CD4-positive, CD25-positive, alpha-beta regulatory T cell (primary cell): Measurements from ENCODE around the gene APOO. TPM values are rescaled to one million over a fixed set of nuclear protein-coding genes. Genes with fewer than 3 reads are reported as not detected.

Experiments used
- ATAC-seq, 2 donors: fragments of 150-1000 bp; cut with Tn5 transposase; one replicate each; pipeline ENCODE4 v1.10.0; 2021; ENCODE audit warnings: low read depth in 2 of 2, moderate number of reproducible peaks in 2 of 2, moderate library complexity in 1 of 2
- DNase-seq, 3 donors: peaks; one replicate each; pipeline versions ENCODE4 v3.0.0 to v3.0.0-alpha.2; 2012 to 2022; ENCODE audit warnings: mixed read lengths in 1 of 3
- H3K27ac ChIP-seq: one replicate; pipeline ENCODE4 v1.7.0; 2013; ENCODE audit warnings: mild to moderate bottlenecking, low read length; ENCODE audit not compliant: insufficient read depth, poor library complexity, severe bottlenecking
- H3K27me3 ChIP-seq: one replicate; pipeline ENCODE4 v1.7.0; 2013; ENCODE audit warnings: low read length; ENCODE audit not compliant: control insufficient read depth, insufficient read depth
- H3K36me3 ChIP-seq: one replicate; pipeline ENCODE4 v1.7.0; 2013; ENCODE audit warnings: mild to moderate bottlenecking, low read length, moderate library complexity; ENCODE audit not compliant: control insufficient read depth, insufficient read depth
- H3K4me1 ChIP-seq: 2 replicates; pipeline ENCODE4 v1.7.0; 2013; ENCODE audit warnings: mild to moderate bottlenecking, low read length; ENCODE audit not compliant: insufficient read depth, control insufficient read depth, poor library complexity, severe bottlenecking
- H3K4me3 ChIP-seq: one replicate; pipeline ENCODE4 v1.7.0; 2013; ENCODE audit warnings: low read depth, mild to moderate bottlenecking, low read length, moderate library complexity
- H3K9me3 ChIP-seq, 2 experiments: 1 replicate in 1 of 2; 2 replicates in 1 of 2; pipeline ENCODE4 v1.7.0; 2013; ENCODE audit warnings: low read length in 2 of 2, mild to moderate bottlenecking in 1 of 2, moderate library complexity in 1 of 2; ENCODE audit not compliant: control insufficient read depth in 2 of 2
- H3K27ac Mint-ChIP-seq, 3 donors: one replicate each; pipeline ENCODE4 v1.8.0; 2020 to 2022; ENCODE audit warnings: mild to moderate bottlenecking in 3 of 3, mixed read lengths in 3 of 3, moderate library complexity in 2 of 3
- H3K27me3 Mint-ChIP-seq: one replicate; pipeline ENCODE4 v1.8.0; 2022; ENCODE audit warnings: mild to moderate bottlenecking, mixed read lengths
- H3K36me3 Mint-ChIP-seq: one replicate; pipeline ENCODE4 v1.8.0; 2020; ENCODE audit warnings: mixed read lengths
- H3K4me1 Mint-ChIP-seq, 4 donors: one replicate each; pipeline ENCODE4 v1.8.0; 2020 to 2022; ENCODE audit warnings: mixed read lengths in 4 of 4, mild to moderate bottlenecking in 1 of 4
- H3K4me3 Mint-ChIP-seq, 4 donors: one replicate each; pipeline ENCODE4 v1.8.0; 2020 to 2022; ENCODE audit warnings: mild to moderate bottlenecking in 4 of 4, mixed read lengths in 4 of 4, moderate library complexity in 3 of 4
- H3K9me3 Mint-ChIP-seq, 7 donors: one replicate each; pipeline ENCODE4 v1.8.0; 2020 to 2022; ENCODE audit warnings: mixed read lengths in 7 of 7, mild to moderate bottlenecking in 3 of 7, moderate library complexity in 2 of 7
- polyA plus RNA-seq, 4 donors: library from polyadenylated mRNA; unstranded; fragments of 300-500 nt; fragmentation: Illumina TruSeq; gene quantifications; one replicate each; pipeline ENCODE4 v1.2.3, GENCODE V29; 2021
- total RNA-seq: library from RNA; stranded (reverse); gene quantifications from one replicate; pipeline ENCODE4 v1.2.3, GENCODE V29; 2022

The APOO gene
- total and polyA plus RNA-seq, 5 donors from 2014 or later: 13.5 to 20.9 (median 14.4) TPM

DNA sequence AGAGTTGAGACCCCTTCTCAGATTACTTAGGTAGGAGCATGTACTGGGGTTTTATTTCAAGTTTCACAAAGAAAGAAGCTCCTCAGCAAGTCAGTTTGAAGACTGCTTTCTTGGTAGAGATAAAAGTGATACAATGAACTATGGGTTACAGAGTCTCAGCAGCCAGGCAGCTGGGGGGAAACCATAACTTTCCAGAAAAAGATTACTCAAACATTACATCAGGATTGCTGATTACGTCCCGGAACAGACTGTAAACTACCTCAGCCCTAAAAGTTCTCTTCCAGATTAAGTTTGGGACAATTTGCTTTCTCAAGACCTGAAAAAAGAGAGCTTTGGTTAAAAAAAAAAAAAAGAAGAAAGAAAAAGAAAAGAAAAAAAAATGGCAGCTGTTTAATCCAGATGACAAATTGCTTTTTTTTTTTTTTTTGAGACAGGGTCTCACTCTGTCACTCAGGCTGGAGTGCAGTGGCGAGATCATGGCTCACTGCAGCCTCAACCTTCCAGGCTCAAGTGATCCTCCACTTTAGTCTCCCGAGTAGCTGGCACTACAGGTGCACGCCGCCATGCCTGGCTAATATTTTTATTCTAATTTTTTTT, 108.2 kb downstream of the APOO start:
- peaks cover 0 to 1% (median 0%) of the 10 kb centered on the region in 7 donors for H3K9me3 Mint-ChIP-seq
- no peak overlapping the region for H3K4me3 Mint-ChIP-seq
- no peaks in the 10 kb centered on the region for H3K4me1 ChIP-seq
- ATAC-seq (no peak), DNase-seq (no peak)
- H3K27me3 Mint-ChIP-seq: no peaks in the 10 kb centered on the region
- peaks cover 0 to 4% (median 2%) of the 10 kb centered on the region in 4 donors for H3K4me1 Mint-ChIP-seq
- H3K4me3 ChIP-seq: no peak overlapping the region
- no peak overlapping the region for H3K27ac ChIP-seq
- H3K36me3 Mint-ChIP-seq: no peaks in the 10 kb centered on the region
- no peaks in the 10 kb centered on the region for H3K27me3 ChIP-seq
- H3K27ac Mint-ChIP-seq: no peak overlapping the region
- H3K9me3 ChIP-seq: no peaks in the 10 kb centered on the region
- H3K36me3 ChIP-seq: no peaks in the 10 kb centered on the region

DNA sequence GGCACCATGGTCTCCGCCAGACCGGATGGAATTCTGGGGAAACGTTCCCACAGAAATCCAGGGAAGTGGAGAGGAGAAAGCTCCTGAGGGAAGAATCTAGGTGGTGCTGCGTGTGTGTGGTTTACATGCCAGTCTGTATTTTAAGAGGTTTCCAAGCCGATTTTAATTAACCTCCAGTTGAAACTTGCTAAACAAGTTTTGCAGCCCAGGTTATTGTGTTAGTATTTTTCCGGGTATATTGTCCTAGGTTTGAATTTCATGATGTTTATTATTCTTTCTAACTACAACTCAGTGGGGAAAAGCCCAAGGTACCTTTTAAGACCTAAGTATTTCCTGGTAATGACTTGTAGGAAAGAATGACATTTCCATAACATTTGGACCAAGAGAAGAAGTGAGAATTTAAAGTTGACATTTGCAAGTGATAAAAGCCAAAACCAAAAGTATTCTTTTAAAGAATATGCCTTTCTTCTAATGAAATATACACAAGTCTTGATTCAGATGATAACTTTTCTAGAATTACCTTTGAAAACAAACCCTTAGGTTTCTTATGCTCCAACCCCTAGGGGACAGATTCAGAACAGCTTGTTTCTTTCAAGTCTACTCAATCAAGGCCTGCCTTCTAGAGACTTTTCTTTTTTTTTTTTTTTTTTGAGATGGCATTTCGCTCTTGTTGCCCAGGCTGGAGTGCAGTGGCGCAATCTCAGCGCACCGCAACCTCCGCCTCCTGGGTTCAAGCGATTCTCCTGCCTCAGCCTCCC, 110.2 kb downstream of the APOO start:
- Mint-ChIP-seq H3K4me1 (peaks cover 0 to 4% (median under 1%) of the 10 kb centered on the region in 4 donors), H3K27ac (no peak overlapping the region), H3K27me3 (no peaks in the 10 kb centered on the region), H3K9me3 (no peaks in the 10 kb centered on the region), H3K36me3 (no peaks in the 10 kb centered on the region), H3K4me3 (no peak overlapping the region)
- no peaks in the 10 kb centered on the region for H3K36me3 ChIP-seq
- no peaks in the 10 kb centered on the region for H3K9me3 ChIP-seq
- DNase-seq (no peak), ATAC-seq (no peak)
- no peaks in the 10 kb centered on the region for H3K4me1 ChIP-seq
- H3K27me3 ChIP-seq: no peaks in the 10 kb centered on the region
- no peak overlapping the region for H3K27ac ChIP-seq
- H3K4me3 ChIP-seq: no peak overlapping the region

DNA sequence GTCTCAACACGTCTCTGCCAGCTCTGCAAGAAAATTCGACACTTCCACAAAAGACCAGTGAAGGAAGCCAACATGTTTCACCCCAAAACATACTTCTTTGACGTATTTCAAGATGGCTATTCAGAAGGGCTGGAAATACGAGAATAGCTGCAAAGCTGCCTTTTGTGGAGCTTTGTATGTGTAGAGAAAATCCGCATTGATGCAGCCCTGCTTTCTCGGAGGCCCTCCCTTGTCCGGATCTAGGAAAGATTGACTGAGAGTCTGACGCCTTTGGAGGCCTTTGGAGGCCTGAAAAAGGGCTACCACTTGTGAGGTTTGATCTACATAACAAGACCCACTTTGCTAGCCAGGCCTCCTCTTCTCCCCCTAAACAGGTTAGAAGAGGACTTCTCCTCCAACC, 112.5 kb downstream of the APOO start:
- H3K9me3 Mint-ChIP-seq: no peaks in the 10 kb centered on the region
- Histone ChIP-seq H3K4me1 (no peaks in the 10 kb centered on the region), H3K27me3 (no peaks in the 10 kb centered on the region), H3K4me3 (no peak overlapping the region), H3K9me3 (no peaks in the 10 kb centered on the region), H3K36me3 (no peaks in the 10 kb centered on the region), H3K27ac (no peak overlapping the region)
- no peaks in the 10 kb centered on the region for H3K36me3 Mint-ChIP-seq
- no peak overlapping the region for H3K4me3 Mint-ChIP-seq
- DNase-seq: no peak
- H3K27me3 Mint-ChIP-seq: no peaks in the 10 kb centered on the region
- no peak for ATAC-seq
- H3K27ac Mint-ChIP-seq: no peak overlapping the region
- no peaks in the 10 kb centered on the region for H3K4me1 Mint-ChIP-seq

- Histone ChIP-seq H3K4me3 (no peak overlapping the region), H3K36me3 (no peaks in the 10 kb centered on the region), H3K9me3 (no peaks in the 10 kb centered on the region), H3K4me1 (no peaks in the 10 kb centered on the region), H3K27ac (no peak overlapping the region), H3K27me3 (no peaks in the 10 kb centered on the region)
- DNase-seq: no peak
- peaks cover 0 to 5% (median 3%) of the 10 kb centered on the region in 4 donors for H3K4me1 Mint-ChIP-seq
- H3K9me3 Mint-ChIP-seq: no peaks in the 10 kb centered on the region
- peak overlapping the region in 1 of 3 donors; percentile 49 for H3K27ac Mint-ChIP-seq
- H3K27me3 Mint-ChIP-seq: no peaks in the 10 kb centered on the region
- H3K4me3 Mint-ChIP-seq: no peak overlapping the region
- ATAC-seq: no peak
- H3K36me3 Mint-ChIP-seq: no peaks in the 10 kb centered on the region
These were observed 114.7 kb downstream of the APOO start for GRCh38 chrX:23792861-23793553.

DNA sequence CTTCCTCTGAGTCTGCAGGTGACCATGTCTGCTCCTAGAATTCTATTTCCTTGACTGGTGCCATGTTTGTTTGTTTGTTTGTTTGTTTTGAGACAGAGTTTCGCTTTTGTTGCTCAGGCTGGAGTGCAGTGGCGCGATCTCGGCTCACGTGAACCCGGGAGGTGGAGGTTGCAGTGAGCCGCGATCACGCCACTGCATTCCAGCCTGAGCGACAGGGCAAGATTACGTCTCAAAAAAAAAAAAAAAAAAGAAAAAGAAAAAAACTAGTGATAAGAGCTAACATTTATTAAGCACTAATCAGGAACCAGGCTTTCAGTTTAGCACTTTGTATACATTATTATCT, 117.6 kb downstream of the APOO start:
- no peaks in the 10 kb centered on the region for H3K4me1 ChIP-seq
- Mint-ChIP-seq H3K36me3 (peaks cover 10% of the 10 kb centered on the region), H3K4me3 (no peak overlapping the region), H3K9me3 (peaks cover 0 to 1% (median 0%) of the 10 kb centered on the region in 7 donors), H3K27me3 (no peaks in the 10 kb centered on the region), H3K4me1 (peaks cover 5 to 11% (median 7%) of the 10 kb centered on the region in 4 donors), H3K27ac (no peak overlapping the region)
- no peaks in the 10 kb centered on the region for H3K9me3 ChIP-seq
- no peak for DNase-seq
- no peaks in the 10 kb centered on the region for H3K27me3 ChIP-seq
- ATAC-seq: no peak
- no peak overlapping the region for H3K4me3 ChIP-seq
- peaks cover 7% of the 10 kb centered on the region for H3K36me3 ChIP-seq
- no peak overlapping the region for H3K27ac ChIP-seq

DNA sequence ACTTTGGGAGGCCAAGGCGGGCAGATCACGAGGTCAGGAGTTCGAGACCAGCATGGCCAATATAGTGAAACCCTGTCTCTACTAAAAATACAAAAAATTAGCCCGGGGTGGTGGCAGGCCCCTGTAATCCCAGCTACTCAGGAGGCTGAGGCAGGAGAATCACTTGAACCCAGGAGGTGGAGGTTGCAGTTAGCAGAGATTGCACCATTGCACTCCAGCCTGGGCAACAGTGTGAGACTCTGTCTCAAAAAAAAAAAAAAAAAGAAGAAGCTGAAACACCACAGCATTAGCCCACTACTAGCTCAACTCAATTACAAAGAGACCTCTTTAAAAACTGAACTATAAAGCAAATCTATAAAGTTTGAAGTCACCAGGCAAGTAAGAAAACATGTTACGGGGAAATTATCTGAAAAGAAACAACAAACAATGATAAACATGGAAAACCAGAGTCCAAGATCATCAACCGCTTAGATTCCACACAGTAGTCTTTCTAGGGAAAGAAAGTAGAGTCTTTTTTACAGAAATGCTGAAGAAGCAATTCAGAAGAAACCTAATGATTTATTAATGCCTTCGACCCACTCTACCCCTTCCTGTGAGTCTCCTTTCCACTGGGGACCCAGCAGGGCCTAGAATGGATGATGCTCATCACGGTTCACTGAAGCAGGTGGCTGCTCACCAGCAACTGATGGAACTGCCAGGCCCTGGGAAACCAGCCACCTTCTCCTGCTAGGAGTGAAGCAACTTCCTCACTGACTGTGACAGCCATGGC, 118.2 kb downstream of the APOO start:
- H3K9me3 ChIP-seq: no peaks in the 10 kb centered on the region
- Mint-ChIP-seq H3K27ac (no peak overlapping the region), H3K27me3 (no peaks in the 10 kb centered on the region), H3K4me1 (peaks cover 5 to 16% (median 10%) of the 10 kb centered on the region in 4 donors), H3K9me3 (peaks cover 0 to 1% (median 0%) of the 10 kb centered on the region in 7 donors), H3K36me3 (peaks cover 11% of the 10 kb centered on the region), H3K4me3 (no peak overlapping the region)
- H3K27ac ChIP-seq: no peak overlapping the region
- no peak for ATAC-seq
- peaks cover 10% of the 10 kb centered on the region for H3K36me3 ChIP-seq
- peaks cover 4% of the 10 kb centered on the region for H3K4me1 ChIP-seq
- H3K4me3 ChIP-seq: no peak overlapping the region
- no peaks in the 10 kb centered on the region for H3K27me3 ChIP-seq
- DNase-seq: no peak

GRCh38 chrX:23788946-23789345, 118.8 kb downstream of the APOO start:
- Histone ChIP-seq H3K27ac (no peak overlapping the region), H3K4me1 (peaks cover 6% of the 10 kb centered on the region), H3K4me3 (no peak overlapping the region), H3K27me3 (no peaks in the 10 kb centered on the region), H3K36me3 (peaks cover 10% of the 10 kb centered on the region), H3K9me3 (no peaks in the 10 kb centered on the region)
- Mint-ChIP-seq H3K9me3 (peaks cover 0 to 1% (median 0%) of the 10 kb centered on the region in 7 donors), H3K27me3 (no peaks in the 10 kb centered on the region), H3K4me1 (peaks cover 8 to 23% (median 13%) of the 10 kb centered on the region in 4 donors), H3K4me3 (no peak overlapping the region), H3K36me3 (peaks cover 14% of the 10 kb centered on the region), H3K27ac (no peak overlapping the region)
- no peak for DNase-seq
- ATAC-seq: no peak
